ENCODE results near the gene LGR6.

GRCh38 chr1:202162047-202162417 is 31.6 kb upstream of the LGR6 start:
- no peak for TF ChIP-seq CTCF (IDR thresholded peaks at IDR 0.05)
- TF ChIP-seq POLR2A (IDR thresholded peaks at IDR 0.05) = no peak

All from Peyer's patch (tissue), 4 donors.